ENCODE data around the gene SNX8. TPM values are rescaled to one million over a fixed set of nuclear protein-coding genes. Genes with fewer than 3 reads are reported as not detected.

Gene SNX8
- total and polyA plus RNA-seq, 2 donors (not counting 3 experiments of a cell fraction or from before 2014, with no cell fraction given) = 24.5 to 50.3 TPM

DNA sequence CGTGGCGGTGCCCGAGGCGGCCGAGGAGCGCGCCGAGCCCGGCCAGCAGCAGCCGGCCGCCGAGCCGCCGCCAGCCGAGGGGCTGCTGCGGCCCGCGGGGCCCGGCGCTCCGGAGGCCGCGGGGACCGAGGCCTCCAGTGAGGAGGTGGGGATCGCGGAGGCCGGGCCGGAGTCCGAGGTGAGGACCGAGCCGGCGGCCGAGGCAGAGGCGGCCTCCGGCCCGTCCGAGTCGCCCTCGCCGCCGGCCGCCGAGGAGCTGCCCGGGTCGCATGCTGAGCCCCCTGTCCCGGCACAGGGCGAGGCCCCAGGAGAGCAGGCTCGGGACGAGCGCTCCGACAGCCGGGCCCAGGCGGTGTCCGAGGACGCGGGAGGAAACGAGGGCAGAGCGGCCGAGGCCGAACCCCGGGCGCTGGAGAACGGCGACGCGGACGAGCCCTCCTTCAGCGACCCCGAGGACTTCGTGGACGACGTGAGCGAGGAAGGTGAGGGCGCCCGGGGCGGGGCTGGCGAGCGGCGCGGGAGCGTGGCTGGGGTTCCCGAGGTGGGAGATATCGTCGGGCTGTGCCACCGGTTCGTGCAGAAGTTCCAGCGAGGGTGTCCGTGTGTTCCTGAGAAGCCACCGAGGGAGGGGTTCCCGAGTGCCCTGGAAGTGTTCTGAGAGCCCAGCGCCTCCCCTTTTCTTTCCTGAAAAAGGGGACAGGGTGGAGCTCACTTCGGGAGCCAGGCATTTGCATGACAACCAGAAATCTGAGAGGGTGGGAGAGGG lies 40.9 kb upstream of the SNX8 start:
- peaks cover 13% of the 10 kb centered on the region for H3K4me1 ChIP-seq (ENCODE audit: control insufficient read depth, extremely low read depth, insufficient read depth, low read length)
- H4K20me1 ChIP-seq (replicated peaks; ENCODE audit: control insufficient read depth, extremely low read depth, insufficient read depth, low read length) = no peaks in the 10 kb centered on the region
- TF ChIP-seq POLR2AphosphoS5 (IDR thresholded peaks at IDR 0.05; ENCODE audit: insufficient read depth, low read depth, low read length) (peak; percentile 30), GATA2 (IDR thresholded peaks at IDR 0.05; ENCODE audit: insufficient read depth, insufficient read length, low read depth, low read length) (no peak), POLR2A (IDR thresholded peaks at IDR 0.05; ENCODE audit: low read depth, low read length) (peak; percentile 28)
- no peaks in the 10 kb centered on the region for H3K27me3 ChIP-seq (ENCODE audit: control insufficient read depth in 2 of 2, insufficient read depth in 2 of 2, low read length in 2 of 2)
- peak overlapping the region; percentile 79 to 86 (median 84) for H3K4me3 ChIP-seq (replicated peaks in 1 of 3; ENCODE audit: insufficient read depth in 1 of 3, low read depth in 1 of 3, low read length in 3 of 3)
- peak overlapping the region; percentile 100 for H3K9ac ChIP-seq (replicated peaks; ENCODE audit: extremely low read depth, insufficient read depth, low read length)
- POLR2A ChIA-PET = interaction anchor here (0.5 to 1.5 kb wide), 5 partner anchors 11 to 276 kb away, joined by 3 to 7 read pairs (median 4); no protein-coding TSS in a partner anchor
- CTCF ChIA-PET = interaction anchor here (0.8 to 2.8 kb wide), 7 partner anchors 9 to 776 kb away, joined by 3 to 8 read pairs (median 3); no protein-coding TSS in a partner anchor
- no peak for FAIRE-seq
- intact Hi-C loops (cut with micrococcal nuclease) = loop anchor here (1.0 to 5.0 kb wide), 3 partner anchors 41 to 243 kb away; partner anchors contain the start of genes CHST12 and SNX8
- dilution Hi-C loops (cut with MboI; ENCODE audit: extremely low pct_ligation_motif_present, low sequenced_read_pairs) = no loop called here
- no TSS peak for BruUV-seq (replicated peaks)
- H3K36me3 ChIP-seq (ENCODE audit: control insufficient read depth in 2 of 2, extremely low read depth in 1 of 2, insufficient read depth in 2 of 2, low read length in 2 of 2) = peaks cover 0 to 3% of the 10 kb centered on the region in 2 experiments
- peak overlapping the region; percentile 99 for H3K27ac ChIP-seq (ENCODE audit: insufficient read depth, low read depth, low read length)
- no peak overlapping the region for H2AFZ ChIP-seq (ENCODE audit: low read depth, low read length)
- no peaks in the 10 kb centered on the region for H3K9me1 ChIP-seq (replicated peaks; ENCODE audit: control insufficient read depth, extremely low read depth, insufficient read depth, low read length)
- H3K79me2 ChIP-seq (ENCODE audit: control insufficient read depth, insufficient read depth, low read length) = peaks cover 55% of the 10 kb centered on the region
- H3K9me3 ChIP-seq (replicated peaks; ENCODE audit: control insufficient read depth, insufficient read depth, low read length) = no peaks in the 10 kb centered on the region
- H3K4me2 ChIP-seq (ENCODE audit: insufficient read depth, low read length) = peak overlapping the region; percentile 76
- peak; percentile 37 for DNase-seq (ENCODE audit: low read depth, low spot score)

DNA sequence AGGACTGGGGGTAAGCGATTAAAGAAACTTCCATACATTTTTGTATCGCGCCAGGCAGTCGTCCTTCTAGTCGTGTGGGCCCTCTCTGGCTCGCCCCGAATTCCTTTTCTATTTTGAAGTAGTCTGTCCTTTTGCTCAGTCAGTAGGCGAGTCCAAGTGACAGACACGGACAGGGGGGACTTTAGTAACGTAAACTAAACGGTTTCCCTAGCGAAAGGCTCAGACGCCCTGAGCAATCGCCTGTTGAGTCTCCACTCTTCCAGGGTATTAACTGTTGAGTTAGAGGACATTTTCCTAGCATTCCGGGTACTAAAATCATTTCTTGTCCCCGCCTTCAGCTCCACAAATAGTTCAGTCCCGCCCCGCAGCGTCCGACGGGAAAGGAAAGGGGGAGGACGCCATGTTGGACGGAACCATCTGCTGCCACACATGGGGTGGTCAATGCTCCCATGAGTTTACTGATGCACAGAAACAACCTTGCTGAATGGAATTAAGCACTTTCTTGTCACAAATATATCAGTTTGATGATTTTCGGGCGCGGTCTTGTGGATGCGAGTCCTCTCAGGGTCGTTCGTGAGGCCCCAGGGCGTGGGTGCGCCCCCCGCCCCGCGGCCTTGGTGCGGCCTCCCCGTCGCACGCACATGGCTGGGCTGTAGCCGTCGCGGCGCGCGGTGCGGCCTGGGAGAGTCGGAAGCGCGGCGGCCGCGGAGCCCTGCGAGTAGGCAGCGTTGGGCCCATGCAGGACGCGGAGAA lies 40.1 kb upstream of the SNX8 start, which contains the start of gene EIF3B:
TSS of gene EIF3B (plus strand) at position 642 of the 753 bp plus-strand sequence. CDS start at position 737, 95 bp downstream.
- Histone ChIP-seq H3K27ac (ENCODE audit: insufficient read depth, low read depth, low read length) (peak within 1 kb of the TSS; percentile 99), H2AFZ (ENCODE audit: low read depth, low read length) (peak within 1 kb of the TSS; percentile 92), H3K9me3 (replicated peaks; ENCODE audit: control insufficient read depth, insufficient read depth, low read length) (no peaks in the 10 kb centered on the region), H3K4me3 (replicated peaks in 1 of 3; ENCODE audit: insufficient read depth in 1 of 3, low read depth in 1 of 3, low read length in 3 of 3) (peak within 1 kb of the TSS; percentile 79 to 86 (median 84)), H3K27me3 (ENCODE audit: control insufficient read depth in 2 of 2, insufficient read depth in 2 of 2, low read length in 2 of 2) (no peaks in the 10 kb centered on the region), H3K4me1 (ENCODE audit: control insufficient read depth, extremely low read depth, insufficient read depth, low read length) (peaks cover 13% of the 10 kb centered on the region), H3K36me3 (ENCODE audit: control insufficient read depth in 2 of 2, extremely low read depth in 1 of 2, insufficient read depth in 2 of 2, low read length in 2 of 2) (peaks cover 0 to 3% of the 10 kb centered on the region in 2 experiments), H4K20me1 (replicated peaks; ENCODE audit: control insufficient read depth, extremely low read depth, insufficient read depth, low read length) (no peaks in the 10 kb centered on the region), H3K4me2 (ENCODE audit: insufficient read depth, low read length) (peak within 1 kb of the TSS; percentile 83), H3K9ac (replicated peaks; ENCODE audit: extremely low read depth, insufficient read depth, low read length) (peak within 1 kb of the TSS; percentile 100), H3K79me2 (ENCODE audit: control insufficient read depth, insufficient read depth, low read length) (peaks cover 47% of the 10 kb centered on the region), H3K9me1 (replicated peaks; ENCODE audit: control insufficient read depth, extremely low read depth, insufficient read depth, low read length) (no peaks in the 10 kb centered on the region)
- TF ChIP-seq, protein P1, sequence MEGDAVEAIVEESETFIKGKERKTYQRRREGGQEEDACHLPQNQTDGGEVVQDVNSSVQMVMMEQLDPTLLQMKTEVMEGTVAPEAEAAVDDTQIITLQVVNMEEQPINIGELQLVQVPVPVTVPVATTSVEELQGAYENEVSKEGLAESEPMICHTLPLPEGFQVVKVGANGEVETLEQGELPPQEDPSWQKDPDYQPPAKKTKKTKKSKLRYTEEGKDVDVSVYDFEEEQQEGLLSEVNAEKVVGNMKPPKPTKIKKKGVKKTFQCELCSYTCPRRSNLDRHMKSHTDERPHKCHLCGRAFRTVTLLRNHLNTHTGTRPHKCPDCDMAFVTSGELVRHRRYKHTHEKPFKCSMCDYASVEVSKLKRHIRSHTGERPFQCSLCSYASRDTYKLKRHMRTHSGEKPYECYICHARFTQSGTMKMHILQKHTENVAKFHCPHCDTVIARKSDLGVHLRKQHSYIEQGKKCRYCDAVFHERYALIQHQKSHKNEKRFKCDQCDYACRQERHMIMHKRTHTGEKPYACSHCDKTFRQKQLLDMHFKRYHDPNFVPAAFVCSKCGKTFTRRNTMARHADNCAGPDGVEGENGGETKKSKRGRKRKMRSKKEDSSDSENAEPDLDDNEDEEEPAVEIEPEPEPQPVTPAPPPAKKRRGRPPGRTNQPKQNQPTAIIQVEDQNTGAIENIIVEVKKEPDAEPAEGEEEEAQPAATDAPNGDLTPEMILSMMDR (IDR thresholded peaks at IDR 0.05; ENCODE audit: extremely low read depth in 1 of 2, insufficient read depth in 1 of 2, low read depth in 1 of 2, low read length in 2 of 2) = no peak
- TF ChIP-seq, protein P2, sequence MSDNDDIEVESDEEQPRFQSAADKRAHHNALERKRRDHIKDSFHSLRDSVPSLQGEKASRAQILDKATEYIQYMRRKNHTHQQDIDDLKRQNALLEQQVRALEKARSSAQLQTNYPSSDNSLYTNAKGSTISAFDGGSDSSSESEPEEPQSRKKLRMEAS (IDR thresholded peaks at IDR 0.05; ENCODE audit: insufficient read depth, insufficient read length) = peak; percentile 83
- TF ChIP-seq EZH2 (IDR thresholded peaks at IDR 0.05; ENCODE audit: borderline replicate concordance, low read depth, low read length, severe bottlenecking) (no peak), POLR2AphosphoS5 (IDR thresholded peaks at IDR 0.05; ENCODE audit: insufficient read depth, low read depth, low read length) (peak; percentile 94), FOS (IDR thresholded peaks at IDR 0.05; ENCODE audit: borderline replicate concordance, insufficient read depth, low read length) (no peak), GATA2 (IDR thresholded peaks at IDR 0.05; ENCODE audit: insufficient read depth, insufficient read length, low read depth, low read length) (no peak), JUN (IDR thresholded peaks at IDR 0.05; ENCODE audit: borderline replicate concordance, insufficient read depth, insufficient read length, low read depth) (no peak), POLR2A (IDR thresholded peaks at IDR 0.05; ENCODE audit: low read depth, low read length) (peak; percentile 86), MYC (IDR thresholded peaks at IDR 0.05; ENCODE audit: low read depth, low read length) (peak; percentile 98)
- no TSS peak for BruUV-seq (replicated peaks)
- peak; percentile 93 for FAIRE-seq
- dilution Hi-C loops (cut with MboI; ENCODE audit: extremely low pct_ligation_motif_present, low sequenced_read_pairs) (no loop called here), intact Hi-C loops (cut with micrococcal nuclease) (loop anchor here (1.0 to 5.0 kb wide), 3 partner anchors 40 to 242 kb away; partner anchors contain the start of genes CHST12 and SNX8)
- DNase-seq (ENCODE audit: low read depth, low spot score) = peak; percentile 94
- ChIA-PET POLR2A (interaction anchor here (0.5 to 1.5 kb wide), 5 partner anchors 34 to 277 kb away, joined by 3 to 10 read pairs (median 4); no protein-coding TSS in a partner anchor), CTCF (interaction anchor here (0.6 to 2.8 kb wide), 7 partner anchors 10 to 775 kb away, joined by 3 to 8 read pairs (median 4); no protein-coding TSS in a partner anchor)

All from endothelial cell of umbilical vein (primary cell).